Natural killer cell (primary cell): ENCODE measurements around the gene PROC. TPM values are rescaled to one million over a fixed set of nuclear protein-coding genes. Genes with fewer than 3 reads are reported as not detected.

Source experiments
- ATAC-seq, 3 donors: fragments of 150-1000 bp in 2 of 3; fragments of 200-7000 bp in 1 of 3; cut with Tn5 transposase; 1 replicate in 1 of 3; 2 replicates in 2 of 3; pipeline ENCODE4 v1.10.0; 2021; ENCODE audit warnings: mild to moderate bottlenecking in 2 of 3, moderate library complexity in 2 of 3
- DNase-seq, 2 donors: peaks; one replicate each; pipeline versions ENCODE4 v3.0.0 to v3.0.0-alpha.2; 2013 to 2021; ENCODE audit warnings: mixed read lengths in 1 of 2
- H3K27ac ChIP-seq: one replicate; pipeline ENCODE4 v1.5.1; 2013; ENCODE audit warnings: mild to moderate bottlenecking, low read length
- H3K27me3 ChIP-seq: one replicate; pipeline ENCODE4 v1.6.1; 2013; ENCODE audit warnings: low read length; ENCODE audit not compliant: control insufficient read depth, insufficient read depth
- H3K36me3 ChIP-seq: one replicate; pipeline ENCODE4 v1.6.1; 2013; ENCODE audit warnings: low read length; ENCODE audit not compliant: control insufficient read depth, insufficient read depth
- H3K4me1 ChIP-seq: one replicate; pipeline ENCODE4 v1.6.1; 2013; ENCODE audit warnings: low read length; ENCODE audit not compliant: control insufficient read depth, insufficient read depth
- H3K4me3 ChIP-seq: one replicate; pipeline ENCODE4 v1.5.1; 2013; ENCODE audit warnings: low read length
- H3K9me3 ChIP-seq: one replicate; pipeline ENCODE4 v1.6.1; 2013; ENCODE audit warnings: low read length; ENCODE audit not compliant: control insufficient read depth, insufficient read depth
- H3K27ac Mint-ChIP-seq, 2 donors: one replicate each; pipeline ENCODE4 v1.8.0; 2022; ENCODE audit warnings: mild to moderate bottlenecking in 2 of 2, mixed read lengths in 2 of 2, moderate library complexity in 1 of 2
- H3K27me3 Mint-ChIP-seq, 2 donors: one replicate each; pipeline ENCODE4 v1.8.0; 2022; ENCODE audit warnings: low read depth in 2 of 2, mixed read lengths in 2 of 2
- H3K36me3 Mint-ChIP-seq: one replicate; pipeline ENCODE4 v1.8.0; 2022; ENCODE audit warnings: mixed read lengths
- H3K4me1 Mint-ChIP-seq, 2 donors: one replicate each; pipeline ENCODE4 v1.8.0; 2022; ENCODE audit warnings: mixed read lengths in 2 of 2
- H3K4me3 Mint-ChIP-seq: one replicate; pipeline ENCODE4 v1.8.0; 2022; ENCODE audit warnings: mild to moderate bottlenecking, moderate library complexity, mixed read lengths
- H3K9me3 Mint-ChIP-seq, 2 donors: one replicate each; pipeline ENCODE4 v1.8.0; 2022; ENCODE audit warnings: mixed read lengths in 2 of 2
- CTCF ChIP-seq: fragments of 200-600 bp; IDR thresholded peaks from one replicate; pipeline ENCODE4 v1.8.0; 2022; ENCODE audit warnings: antibody characterized with exemption
- WGBS: methylation state at CpG from one replicate; pipeline ENCODE4 v1.1.7; 2013; ENCODE audit warnings: missing lambda C conversion rate; ENCODE audit not compliant: insufficient coverage; 5-methylcytosine and 5-hydroxymethylcytosine counted together
- intact Hi-C: fragments of 100-400 bp; cut with micrococcal nuclease; formaldehyde crosslinking; loops from one replicate; pipeline ENCODE4 v1.14.2; 2022
- total RNA-seq, 4 donors: library from RNA; stranded (reverse); fragments of 120-200 nt in 1 of 4; gene quantifications; one replicate each; pipeline versions ENCODE4 v1.2.3 to v1.2.4, GENCODE V29; 2013 to 2022

Gene PROC
- total RNA-seq, 3 donors from 2014 or later (not counting 1 experiment from before 2014, with no cell fraction given) = not detected

DNA sequence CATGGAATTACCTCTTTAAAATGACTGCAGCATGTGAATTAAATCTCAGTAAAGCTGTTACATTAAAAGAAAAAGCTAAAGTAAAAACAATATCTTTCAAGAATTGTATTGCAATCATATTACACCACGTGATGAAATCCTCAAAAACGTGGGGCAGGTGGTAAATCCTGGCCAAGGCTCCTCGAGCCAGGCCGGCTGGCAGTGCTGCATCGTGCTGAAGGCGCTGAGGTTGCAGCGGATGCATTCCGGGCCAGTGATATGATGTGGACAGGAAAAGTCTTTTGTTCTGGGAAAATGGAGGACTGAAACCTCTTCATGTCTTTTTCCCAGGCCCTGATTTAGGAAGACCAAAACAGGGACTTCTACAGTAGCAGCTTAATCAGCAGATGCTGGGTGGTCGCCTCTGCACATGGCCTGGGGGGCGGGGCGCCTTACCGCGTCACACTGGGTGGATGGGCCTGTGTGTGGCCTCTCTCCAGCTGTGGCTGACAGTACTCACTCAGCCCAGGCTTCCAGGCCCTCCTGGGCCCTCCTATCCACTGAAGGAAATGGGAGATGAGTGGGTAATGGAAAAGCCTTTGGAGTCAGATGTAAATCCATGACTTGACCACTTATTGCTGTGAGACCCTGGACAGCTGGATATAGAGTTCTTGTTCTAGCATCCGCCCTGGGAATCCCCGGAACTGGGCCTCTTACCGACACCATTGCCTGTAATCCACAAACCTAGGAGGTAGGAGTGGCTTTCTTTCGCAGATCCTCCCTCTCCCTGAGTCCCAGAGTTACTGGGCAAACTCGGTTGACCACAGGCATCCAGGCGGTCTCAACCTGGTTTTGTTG is 45.1 kb downstream of the PROC start:
- Mint-ChIP-seq H3K9me3 (no peaks in the 10 kb centered on the region), H3K4me3 (no peak overlapping the region), H3K27ac (no peak overlapping the region), H3K36me3 (no peaks in the 10 kb centered on the region), H3K4me1 (no peaks in the 10 kb centered on the region), H3K27me3 (no peaks in the 10 kb centered on the region)
- H3K4me1 ChIP-seq = no peaks in the 10 kb centered on the region
- ATAC-seq = no peak
- H3K4me3 ChIP-seq = no peak overlapping the region
- WGBS = 97% methylated on average over 14 of the region's 19 CpGs
- no peaks in the 10 kb centered on the region for H3K27me3 ChIP-seq
- H3K9me3 ChIP-seq = no peaks in the 10 kb centered on the region
- intact Hi-C loops = no loop called here
- TF ChIP-seq CTCF = no peak
- H3K36me3 ChIP-seq = peaks cover 2% of the 10 kb centered on the region
- no peak for DNase-seq
- no peak overlapping the region for H3K27ac ChIP-seq

DNA sequence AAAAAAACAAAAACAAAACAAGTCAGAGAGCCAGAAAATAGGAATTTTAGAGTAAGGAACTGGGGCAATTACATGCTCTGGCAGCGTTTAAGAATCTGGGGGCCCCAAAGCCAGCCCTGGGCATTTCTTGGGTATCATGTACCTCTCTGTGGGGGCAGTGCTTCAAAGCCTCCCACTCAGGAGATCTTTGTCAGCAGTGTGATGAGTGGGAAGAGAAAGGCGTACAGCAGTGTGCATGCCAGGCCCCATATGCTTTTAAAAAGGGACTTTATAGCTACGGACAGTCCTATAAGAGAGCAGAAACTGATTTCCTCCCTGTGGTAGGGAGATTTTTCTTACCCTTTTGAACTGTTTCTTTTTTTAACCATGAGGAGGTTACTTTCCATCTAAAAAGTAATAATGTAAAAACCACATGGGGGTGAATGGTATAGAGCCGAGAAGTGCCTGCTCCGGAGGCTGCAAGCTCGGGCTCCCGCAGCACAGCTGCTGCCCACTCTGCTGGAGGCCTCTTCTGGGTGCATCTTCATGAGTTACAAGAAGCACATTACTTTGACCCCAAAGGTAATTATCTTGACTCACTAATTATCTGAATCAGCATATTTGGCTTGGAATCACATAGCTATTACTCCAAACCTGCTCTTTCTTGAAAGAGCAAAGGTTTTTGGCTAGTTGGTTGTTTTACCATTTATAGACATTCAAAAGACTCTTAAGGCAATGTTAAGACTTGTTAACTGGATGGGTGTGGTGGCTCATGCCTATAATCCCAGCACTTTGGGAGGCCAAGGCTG is 46.4 kb downstream of the PROC start:
- Histone ChIP-seq H3K36me3 (peaks cover 8% of the 10 kb centered on the region), H3K27ac (no peak overlapping the region), H3K9me3 (no peaks in the 10 kb centered on the region), H3K27me3 (no peaks in the 10 kb centered on the region), H3K4me1 (no peaks in the 10 kb centered on the region), H3K4me3 (no peak overlapping the region)
- intact Hi-C loops = no loop called here
- Mint-ChIP-seq H3K27me3 (no peaks in the 10 kb centered on the region), H3K36me3 (no peaks in the 10 kb centered on the region), H3K4me3 (no peak overlapping the region), H3K27ac (no peak overlapping the region), H3K9me3 (no peaks in the 10 kb centered on the region), H3K4me1 (no peaks in the 10 kb centered on the region)
- no peak for TF ChIP-seq CTCF
- WGBS = 84% methylated on average over 7 of the region's 7 CpGs
- ATAC-seq (no peak), DNase-seq (no peak)

DNA sequence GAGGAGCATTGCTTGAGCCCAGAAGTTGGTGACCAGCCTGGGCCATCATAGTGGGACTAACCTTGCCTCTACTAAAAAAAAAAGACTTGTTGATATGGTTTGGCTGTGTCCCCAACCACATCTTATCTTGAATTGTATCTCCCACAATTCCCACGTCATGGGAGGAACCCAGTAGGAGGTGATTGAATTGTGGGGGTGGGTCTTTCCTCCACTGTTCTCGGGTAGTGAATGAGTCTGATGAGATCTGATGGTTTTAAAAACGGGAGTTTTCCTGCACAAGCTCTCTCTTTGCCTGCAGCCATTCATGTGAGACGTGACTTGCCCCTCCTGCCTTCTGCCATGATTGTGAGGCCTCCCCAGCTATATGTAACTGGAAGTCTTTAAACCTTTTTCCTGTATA is 47.0 kb downstream of the PROC start:
- H3K36me3 ChIP-seq = peaks cover 12% of the 10 kb centered on the region
- intact Hi-C loops = no loop called here
- no peak for ATAC-seq
- WGBS = 76% methylated on average over 3 of the region's 4 CpGs
- H3K27ac Mint-ChIP-seq = no peak overlapping the region
- peak in 1 of 2 donors; percentile 9 for DNase-seq
- no peaks in the 10 kb centered on the region for H3K27me3 Mint-ChIP-seq
- no peaks in the 10 kb centered on the region for H3K9me3 ChIP-seq
- no peaks in the 10 kb centered on the region for H3K27me3 ChIP-seq
- no peaks in the 10 kb centered on the region for H3K36me3 Mint-ChIP-seq
- H3K4me1 ChIP-seq = no peaks in the 10 kb centered on the region
- H3K4me3 ChIP-seq = no peak overlapping the region
- no peaks in the 10 kb centered on the region for H3K4me1 Mint-ChIP-seq
- no peak for TF ChIP-seq CTCF
- H3K9me3 Mint-ChIP-seq = no peaks in the 10 kb centered on the region
- no peak overlapping the region for H3K4me3 Mint-ChIP-seq
- H3K27ac ChIP-seq = no peak overlapping the region
